PC-3 (cell line): ENCODE results near the gene RILPL2.

ENCODE experiments used
- EZH2 ChIP-seq: fragments of 300-600 bp; sonication (generic); IDR thresholded peaks from one replicate; pipeline ENCODE4 v1.6.1; 2017; ENCODE audit warnings: antibody characterized with exemption, mild to moderate bottlenecking, low read length; ENCODE audit not compliant: unreplicated experiment
- EZH2phosphoT487 ChIP-seq: fragments of 300-600 bp; sonication (generic); IDR thresholded peaks from 2 replicates; pipeline ENCODE4 v1.6.1; 2018; ENCODE audit warnings: mild to moderate bottlenecking, antibody characterized with exemption, low read length, borderline replicate concordance
- TF ChIP-seq, protein P1 (sequence below): fragments of 300-600 bp; sonication (generic); conservative IDR thresholded peaks from 2 replicates; pipeline ENCODE4 v1.5.1; 2017; ENCODE audit warnings: antibody characterized with exemption, low read depth, mild to moderate bottlenecking, low read length

DNA sequence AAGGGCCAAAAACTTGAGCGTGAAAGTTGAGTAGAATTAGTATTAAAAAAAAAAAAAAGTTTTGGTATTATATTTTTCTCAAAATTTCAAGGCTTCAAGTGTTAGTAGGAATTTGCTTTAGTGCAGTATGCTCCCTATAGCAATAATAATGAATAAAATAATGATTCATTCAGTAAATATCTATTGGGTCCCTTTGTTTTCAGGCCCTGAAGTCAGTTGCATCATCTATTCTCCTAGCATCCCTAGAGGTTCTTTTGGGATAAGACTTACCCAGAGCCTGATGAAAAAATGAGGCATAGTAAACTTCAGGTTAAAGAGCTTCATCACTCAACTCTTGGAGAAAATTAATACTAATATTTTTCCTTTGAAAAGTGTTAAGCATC lies 51.5 kb downstream of the RILPL2 start:
- TF ChIP-seq EZH2phosphoT487 (no peak), EZH2 (no peak)
- TF ChIP-seq, protein P1, sequence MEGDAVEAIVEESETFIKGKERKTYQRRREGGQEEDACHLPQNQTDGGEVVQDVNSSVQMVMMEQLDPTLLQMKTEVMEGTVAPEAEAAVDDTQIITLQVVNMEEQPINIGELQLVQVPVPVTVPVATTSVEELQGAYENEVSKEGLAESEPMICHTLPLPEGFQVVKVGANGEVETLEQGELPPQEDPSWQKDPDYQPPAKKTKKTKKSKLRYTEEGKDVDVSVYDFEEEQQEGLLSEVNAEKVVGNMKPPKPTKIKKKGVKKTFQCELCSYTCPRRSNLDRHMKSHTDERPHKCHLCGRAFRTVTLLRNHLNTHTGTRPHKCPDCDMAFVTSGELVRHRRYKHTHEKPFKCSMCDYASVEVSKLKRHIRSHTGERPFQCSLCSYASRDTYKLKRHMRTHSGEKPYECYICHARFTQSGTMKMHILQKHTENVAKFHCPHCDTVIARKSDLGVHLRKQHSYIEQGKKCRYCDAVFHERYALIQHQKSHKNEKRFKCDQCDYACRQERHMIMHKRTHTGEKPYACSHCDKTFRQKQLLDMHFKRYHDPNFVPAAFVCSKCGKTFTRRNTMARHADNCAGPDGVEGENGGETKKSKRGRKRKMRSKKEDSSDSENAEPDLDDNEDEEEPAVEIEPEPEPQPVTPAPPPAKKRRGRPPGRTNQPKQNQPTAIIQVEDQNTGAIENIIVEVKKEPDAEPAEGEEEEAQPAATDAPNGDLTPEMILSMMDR, result no peak
